ENCODE measurements around the gene KIAA1549.

DNA sequence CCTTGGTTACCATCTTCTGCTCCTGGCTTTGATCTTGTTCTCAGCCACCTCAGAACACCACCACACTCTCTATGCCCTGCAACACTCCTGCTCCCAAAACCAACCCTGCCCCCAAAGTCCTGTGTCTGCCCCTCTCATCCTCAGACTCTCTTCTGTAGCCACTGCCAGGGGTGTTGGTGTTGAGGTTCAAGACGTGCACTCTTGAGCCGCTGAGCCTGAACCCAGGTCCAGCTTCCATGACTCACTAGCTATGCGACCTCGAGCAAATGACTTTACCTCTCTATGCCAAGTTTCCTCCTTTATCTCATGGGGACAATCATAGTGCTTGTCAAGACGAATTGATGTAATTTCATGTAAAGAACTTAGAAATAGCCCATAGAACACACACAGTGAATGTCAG lies 182.4 kb downstream of the KIAA1549 start:
- TF ChIP-seq CTCF (IDR thresholded peaks at IDR 0.05) = no peak
- no peak for TF ChIP-seq POLR2A (IDR thresholded peaks at IDR 0.05)
- no peak for TF ChIP-seq POLR2AphosphoS5 (IDR thresholded peaks at IDR 0.05)
- no peak for TF ChIP-seq EP300 (IDR thresholded peaks at IDR 0.05)

All from suprapubic skin (tissue), 4 donors.